ENCODE measurements around the gene SC5D. TPM values are rescaled to one million over a fixed set of nuclear protein-coding genes. Genes with fewer than 3 reads are reported as not detected.

Gene SC5D
- total RNA-seq, 4 donors from 2014 or later: 12.9 to 31.5 (median 20.3) TPM

DNA sequence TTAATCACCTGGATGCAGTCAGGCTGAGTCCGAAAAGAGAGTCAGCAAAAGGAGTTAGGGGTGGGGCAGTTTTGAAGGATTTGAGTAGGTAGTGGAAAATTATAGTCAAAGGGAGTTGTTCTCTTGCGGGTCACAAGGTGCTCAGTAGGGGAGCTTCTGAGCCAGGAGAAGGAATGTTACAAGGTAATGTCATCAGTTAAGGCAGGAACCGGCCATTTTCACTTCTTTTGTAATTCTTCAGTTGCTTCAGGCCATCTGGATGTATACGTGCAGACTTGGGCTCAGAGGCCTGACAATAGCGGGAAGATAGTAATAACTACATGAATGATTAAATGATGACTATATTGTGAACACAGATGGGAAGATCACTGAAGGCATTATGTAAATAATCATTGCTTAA, 6.2 kb downstream of the SC5D start:
- H3K4me1 ChIP-seq: peaks cover 0 to 29% (median 10%) of the 10 kb centered on the region in 4 donors
- TF ChIP-seq, protein P1, sequence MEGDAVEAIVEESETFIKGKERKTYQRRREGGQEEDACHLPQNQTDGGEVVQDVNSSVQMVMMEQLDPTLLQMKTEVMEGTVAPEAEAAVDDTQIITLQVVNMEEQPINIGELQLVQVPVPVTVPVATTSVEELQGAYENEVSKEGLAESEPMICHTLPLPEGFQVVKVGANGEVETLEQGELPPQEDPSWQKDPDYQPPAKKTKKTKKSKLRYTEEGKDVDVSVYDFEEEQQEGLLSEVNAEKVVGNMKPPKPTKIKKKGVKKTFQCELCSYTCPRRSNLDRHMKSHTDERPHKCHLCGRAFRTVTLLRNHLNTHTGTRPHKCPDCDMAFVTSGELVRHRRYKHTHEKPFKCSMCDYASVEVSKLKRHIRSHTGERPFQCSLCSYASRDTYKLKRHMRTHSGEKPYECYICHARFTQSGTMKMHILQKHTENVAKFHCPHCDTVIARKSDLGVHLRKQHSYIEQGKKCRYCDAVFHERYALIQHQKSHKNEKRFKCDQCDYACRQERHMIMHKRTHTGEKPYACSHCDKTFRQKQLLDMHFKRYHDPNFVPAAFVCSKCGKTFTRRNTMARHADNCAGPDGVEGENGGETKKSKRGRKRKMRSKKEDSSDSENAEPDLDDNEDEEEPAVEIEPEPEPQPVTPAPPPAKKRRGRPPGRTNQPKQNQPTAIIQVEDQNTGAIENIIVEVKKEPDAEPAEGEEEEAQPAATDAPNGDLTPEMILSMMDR (IDR thresholded peaks at IDR 0.05): no peak
- no peak for TF ChIP-seq POLR2AphosphoS5 (IDR thresholded peaks at IDR 0.05)
- no peak for TF ChIP-seq EP300 (IDR thresholded peaks at IDR 0.05; ENCODE audit: low read depth)
- H3K4me3 ChIP-seq: no peak overlapping the region
- no peaks in the 10 kb centered on the region for H3K27me3 ChIP-seq
- 95 to 100% methylated on average over 3 to 5 of the region's 5 CpGs for WGBS, 2 donors (ENCODE audit: low coverage in 1 of 2)
- no peak overlapping the region for H3K27ac ChIP-seq
- intact Hi-C loops (cut with DNase I; ENCODE audit: low total_unique reads): no loop called here
- peaks cover 0 to 6% (median 0%) of the 10 kb centered on the region in 4 donors for H3K36me3 ChIP-seq
- no peak for DNase-seq
- in situ Hi-C loops (cut with MboI; ENCODE audit: low pct_ligation_motif_present in 1 of 4, low pct_unique_long_range_greater_than_20kb in 1 of 4, low sequenced_read_pairs in 3 of 4): no loop called here
- no peaks in the 10 kb centered on the region for H3K9me3 ChIP-seq

DNA sequence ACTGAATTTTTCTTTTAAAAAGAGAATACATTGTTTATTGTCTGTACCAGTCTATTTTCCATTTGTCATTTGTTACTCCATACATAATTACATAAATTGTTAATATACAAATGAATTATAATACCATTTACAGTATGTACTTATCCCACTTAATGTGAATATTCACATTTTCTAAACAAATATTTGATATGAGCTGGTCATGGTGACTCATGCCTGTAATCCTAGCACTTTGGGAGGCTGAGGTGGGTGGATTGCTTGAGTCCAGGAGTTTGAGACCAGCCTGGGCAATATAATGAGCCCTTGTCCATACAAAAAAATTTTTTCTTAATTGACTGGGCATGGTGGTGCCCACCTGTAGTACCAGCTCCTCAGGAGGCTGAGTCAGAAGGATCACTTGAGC, 6.8 kb downstream of the SC5D start:
- DNase-seq: no peak
- H3K27me3 ChIP-seq: no peaks in the 10 kb centered on the region
- TF ChIP-seq POLR2AphosphoS5 (IDR thresholded peaks at IDR 0.05): no peak
- no peak for TF ChIP-seq POLR2A (IDR thresholded peaks at IDR 0.05)
- TF ChIP-seq, protein P1 (IDR thresholded peaks at IDR 0.05): no peak
- TF ChIP-seq EP300 (IDR thresholded peaks at IDR 0.05; ENCODE audit: low read depth): no peak
- H3K36me3 ChIP-seq: peaks cover 0 to 12% (median 2%) of the 10 kb centered on the region in 4 donors
- intact Hi-C loops (cut with DNase I; ENCODE audit: low total_unique reads) (no loop called here), in situ Hi-C loops (cut with MboI; ENCODE audit: low pct_ligation_motif_present in 1 of 4, low pct_unique_long_range_greater_than_20kb in 1 of 4, low sequenced_read_pairs in 3 of 4) (no loop called here)
- H3K4me1 ChIP-seq: peaks cover 0 to 23% (median 5%) of the 10 kb centered on the region in 4 donors
- H3K9me3 ChIP-seq: no peaks in the 10 kb centered on the region
- H3K4me3 ChIP-seq: no peak overlapping the region
- H3K27ac ChIP-seq: no peak overlapping the region

DNA sequence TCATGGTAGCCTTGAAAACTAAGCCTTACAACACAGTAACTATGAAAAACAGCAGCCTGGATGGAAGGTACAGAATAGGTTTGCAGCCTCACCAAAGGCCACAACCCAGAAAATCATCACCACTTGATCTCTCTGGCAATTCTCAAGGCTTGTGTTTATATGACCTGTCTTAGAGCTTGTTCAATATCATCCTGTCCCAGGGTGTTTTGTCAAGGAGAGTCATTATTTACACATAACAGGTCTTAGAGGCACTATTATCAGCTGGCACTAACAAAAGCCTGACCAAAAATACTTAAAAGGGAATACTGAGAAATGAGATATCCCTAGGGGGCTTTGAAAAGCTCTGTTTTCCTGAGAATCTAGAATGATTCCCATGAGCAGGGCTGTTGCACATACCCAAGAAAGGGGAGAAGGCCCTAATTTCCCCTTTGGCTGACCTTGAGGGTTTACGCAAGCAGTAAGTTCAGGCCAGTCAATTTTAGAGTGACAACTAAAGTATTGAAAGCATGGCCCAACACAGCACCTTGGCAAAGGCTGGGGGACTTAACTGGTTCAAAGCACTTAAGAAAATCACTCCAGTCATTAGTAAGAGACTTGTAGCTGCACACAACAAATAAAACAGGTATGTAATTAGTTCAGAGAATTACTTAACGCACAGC, 7.9 kb downstream of the SC5D start:
- 98 to 100% methylated on average over 2 of the region's 2 CpGs for WGBS, 2 donors (ENCODE audit: low coverage in 1 of 2)
- intact Hi-C loops (cut with DNase I; ENCODE audit: low total_unique reads): loop anchor here (10.0 kb wide), 1 partner anchor 514 kb away; no protein-coding TSS in a partner anchor
- TF ChIP-seq POLR2AphosphoS5 (IDR thresholded peaks at IDR 0.05): no peak
- TF ChIP-seq, protein P1 (IDR thresholded peaks at IDR 0.05): no peak
- no peak for TF ChIP-seq POLR2A (IDR thresholded peaks at IDR 0.05)
- no peak for TF ChIP-seq EP300 (IDR thresholded peaks at IDR 0.05; ENCODE audit: low read depth)
- Histone ChIP-seq H3K27ac (no peak overlapping the region), H3K36me3 (peaks cover 0 to 21% (median 4%) of the 10 kb centered on the region in 4 donors), H3K27me3 (no peaks in the 10 kb centered on the region), H3K4me1 (peaks cover 0 to 19% (median 4%) of the 10 kb centered on the region in 4 donors), H3K4me3 (no peak overlapping the region), H3K9me3 (no peaks in the 10 kb centered on the region)
- DNase-seq: no peak
- in situ Hi-C loops (cut with MboI; ENCODE audit: low pct_ligation_motif_present in 1 of 4, low pct_unique_long_range_greater_than_20kb in 1 of 4, low sequenced_read_pairs in 3 of 4): loop anchor here in 1 of 4 donors (25.0 kb wide), 1 partner anchor 1212 kb away; no protein-coding TSS in a partner anchor

DNA sequence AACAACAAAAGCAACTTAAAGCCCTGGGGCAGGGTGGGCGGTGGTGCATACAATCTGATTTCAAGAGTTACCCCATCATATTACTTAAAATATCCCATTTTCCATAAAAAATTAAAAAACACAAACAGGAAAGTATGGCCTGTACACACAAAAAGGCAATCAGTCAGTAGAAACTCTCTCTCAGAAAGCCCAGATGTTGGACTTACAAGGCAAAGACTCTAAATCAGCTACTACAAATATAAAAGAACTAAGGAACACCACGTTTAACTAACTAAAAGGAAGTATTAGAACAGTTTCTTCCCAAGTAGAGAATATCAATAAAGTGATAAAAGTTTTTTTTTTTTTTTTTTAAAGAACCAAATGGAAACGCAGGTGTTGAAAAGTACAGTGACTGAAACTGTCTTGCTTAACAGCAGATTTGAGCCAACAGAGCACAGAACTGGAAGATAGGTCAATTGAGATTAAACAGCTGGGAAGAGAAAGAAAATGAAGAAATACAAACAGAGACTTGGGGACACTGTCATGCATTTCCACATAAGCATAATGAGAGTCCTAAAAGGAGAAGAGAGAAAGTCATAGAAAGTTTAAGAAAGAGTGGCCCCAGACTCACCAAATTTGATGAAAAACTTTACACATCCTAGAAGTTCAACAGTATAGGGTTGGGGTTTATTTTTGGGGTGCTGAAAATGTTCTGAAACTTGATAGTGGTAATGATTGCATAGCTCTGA, 8.6 kb downstream of the SC5D start:
- H3K36me3 ChIP-seq: peaks cover 0 to 21% (median 5%) of the 10 kb centered on the region in 4 donors
- 54 to 67% methylated on average over 3 of the region's 3 CpGs for WGBS, 2 donors (ENCODE audit: low coverage in 1 of 2)
- H3K4me3 ChIP-seq: no peak overlapping the region
- H3K9me3 ChIP-seq: no peaks in the 10 kb centered on the region
- peaks cover 0 to 19% (median 4%) of the 10 kb centered on the region in 4 donors for H3K4me1 ChIP-seq
- no peak overlapping the region for H3K27ac ChIP-seq
- intact Hi-C loops (cut with DNase I; ENCODE audit: low total_unique reads): loop anchor here (10.0 kb wide), 1 partner anchor 514 kb away; no protein-coding TSS in a partner anchor
- in situ Hi-C loops (cut with MboI; ENCODE audit: low pct_ligation_motif_present in 1 of 4, low pct_unique_long_range_greater_than_20kb in 1 of 4, low sequenced_read_pairs in 3 of 4): loop anchor here in 1 of 4 donors (25.0 kb wide), 1 partner anchor 1211 kb away; no protein-coding TSS in a partner anchor
- no peaks in the 10 kb centered on the region for H3K27me3 ChIP-seq
- no peak for TF ChIP-seq POLR2AphosphoS5 (IDR thresholded peaks at IDR 0.05)
- no peak for TF ChIP-seq EP300 (IDR thresholded peaks at IDR 0.05; ENCODE audit: low read depth)
- TF ChIP-seq, protein P1 (IDR thresholded peaks at IDR 0.05): no peak
- TF ChIP-seq POLR2A (IDR thresholded peaks at IDR 0.05): no peak
- DNase-seq: no peak

Measured in transverse colon (tissue), 4 donors.